HT1080 (cell line): ENCODE results near the gene S100A9. TPM values are rescaled to one million over a fixed set of nuclear protein-coding genes. Genes with fewer than 3 reads are reported as not detected.

Source experiments
- DNase-seq: peaks from one replicate; pipeline ENCODE4 v3.0.0-alpha.2; 2015; ENCODE audit warnings: low read depth
- total RNA-seq: library from RNA; depleted of rRNA; stranded (reverse); fragments of >200 nt; shearing (Covaris generic); gene quantifications from 2 replicates; pipeline ENCODE4 v1.2.3, GENCODE V29; 2014

S100A9 gene
- total RNA-seq, 1 experiment from 2014 or later, result not detected

- DNase-seq, result no peak
These were observed 3.2 kb downstream of the S100A9 start for GRCh38 chr1:153360592-153361479.

- DNase-seq, result no peak
These were observed 3.9 kb downstream of the S100A9 start for GRCh38 chr1:153361480-153362109.

GRCh38 chr1:153362187-153362775 lies 4.6 kb downstream of the S100A9 start:
- no peak for DNase-seq

- no peak for DNase-seq
These were observed 6.0 kb downstream of the S100A9 start for GRCh38 chr1:153363641-153364040.

GRCh38 chr1:153364156-153364555 lies 6.5 kb downstream of the S100A9 start:
- DNase-seq, result no peak

- DNase-seq, result no peak
These were observed 7.4 kb downstream of the S100A9 start for GRCh38 chr1:153364766-153365666.

- DNase-seq, result no peak
These were observed 8.0 kb downstream of the S100A9 start for GRCh38 chr1:153365696-153366095.

GRCh38 chr1:153366261-153366660 lies 8.6 kb downstream of the S100A9 start:
- DNase-seq, result no peak

GRCh38 chr1:153367090-153367489 lies 9.4 kb downstream of the S100A9 start:
- no peak for DNase-seq

GRCh38 chr1:153368495-153368894 lies 10.8 kb downstream of the S100A9 start:
- DNase-seq, result no peak

- no peak for DNase-seq
These were observed 12.5 kb downstream of the S100A9 start for GRCh38 chr1:153370146-153370545.

- no peak for DNase-seq
These were observed 13.6 kb downstream of the S100A9 start for GRCh38 chr1:153371231-153371630.

GRCh38 chr1:153372571-153372970 lies 14.9 kb downstream of the S100A9 start:
- DNase-seq, result no peak

- no peak for DNase-seq
These were observed 16.4 kb downstream of the S100A9 start for GRCh38 chr1:153374071-153374470.

- DNase-seq, result peak; percentile 68
These were observed 17.9 kb downstream of the S100A9 start, which contains the start of gene S100A12 for GRCh38 chr1:153375511-153375910. S100A12 (minus strand) TSS chr1:153375621; CDS start chr1:153374592, 1,029 bp downstream.

GRCh38 chr1:153379591-153379990 lies 21.9 kb downstream of the S100A9 start:
- no peak for DNase-seq

GRCh38 chr1:153380711-153381110 lies 23.1 kb downstream of the S100A9 start:
- no peak for DNase-seq

GRCh38 chr1:153384958-153385580 lies 27.4 kb downstream of the S100A9 start:
- DNase-seq, result no peak

- DNase-seq, result no peak
These were observed 28.8 kb downstream of the S100A9 start for GRCh38 chr1:153386500-153386901.

GRCh38 chr1:153387001-153387400 lies 29.3 kb downstream of the S100A9 start:
- DNase-seq, result no peak

GRCh38 chr1:153387785-153388184 lies 30.1 kb downstream of the S100A9 start:
- no peak for DNase-seq
